HPDE6-E6E7 (cell line): ENCODE measurements around the gene DLX6.
A peak's percentile ranks its signal among the peaks of the same experiment; 100 is the strongest.
"Not testable (repeated sequence)": the region's sequence is repeated elsewhere in the genome, so short reads cannot be mapped to it uniquely, and the experiment has no call there.

Experiments
- DNase-seq: peaks from one replicate; pipeline ENCODE4 v3.0.0; 2011; ENCODE audit warnings: missing footprints; ENCODE audit errors: extremely low spot score

Gene DLX6

DNA sequence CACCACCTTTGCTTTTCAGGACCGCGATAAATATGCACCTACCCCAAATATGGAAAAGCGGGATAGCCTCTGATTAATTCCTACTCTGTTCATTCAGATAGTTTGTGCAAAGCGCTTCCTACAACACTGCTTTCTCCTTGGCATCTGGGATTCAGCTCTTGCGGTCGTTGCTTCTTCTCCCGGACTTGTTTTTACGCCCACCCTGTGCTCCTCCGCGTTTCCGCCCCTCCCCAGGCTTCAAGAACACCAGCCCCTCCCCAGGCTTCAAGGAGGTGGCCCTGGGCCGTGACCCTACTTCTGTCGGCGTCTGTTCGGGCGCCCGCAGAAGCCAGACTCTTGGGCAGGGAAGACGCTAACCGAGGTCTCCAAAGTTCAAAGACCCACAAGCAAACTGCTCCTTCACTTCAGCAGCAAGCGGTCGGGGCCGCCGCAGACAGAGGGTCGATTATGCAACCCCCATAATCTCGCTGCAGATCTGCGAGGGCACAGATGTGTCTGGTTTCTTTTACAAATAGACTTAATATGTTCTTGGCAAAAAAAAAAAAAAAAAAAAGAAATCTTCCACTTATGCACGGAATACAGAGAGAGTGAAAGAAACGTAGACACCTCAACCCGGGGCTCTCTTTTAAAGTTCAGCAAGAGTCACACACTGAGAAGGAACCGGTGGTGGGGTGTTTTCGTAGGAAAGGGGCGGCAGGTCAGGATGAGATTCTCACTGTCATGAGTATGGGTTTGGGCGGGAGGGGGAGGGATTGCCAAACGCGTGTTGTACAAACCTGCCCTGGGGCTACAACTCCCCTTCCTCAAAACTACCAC, 17.3 kb downstream of the DLX6 start:
- no peak for DNase-seq

DNA sequence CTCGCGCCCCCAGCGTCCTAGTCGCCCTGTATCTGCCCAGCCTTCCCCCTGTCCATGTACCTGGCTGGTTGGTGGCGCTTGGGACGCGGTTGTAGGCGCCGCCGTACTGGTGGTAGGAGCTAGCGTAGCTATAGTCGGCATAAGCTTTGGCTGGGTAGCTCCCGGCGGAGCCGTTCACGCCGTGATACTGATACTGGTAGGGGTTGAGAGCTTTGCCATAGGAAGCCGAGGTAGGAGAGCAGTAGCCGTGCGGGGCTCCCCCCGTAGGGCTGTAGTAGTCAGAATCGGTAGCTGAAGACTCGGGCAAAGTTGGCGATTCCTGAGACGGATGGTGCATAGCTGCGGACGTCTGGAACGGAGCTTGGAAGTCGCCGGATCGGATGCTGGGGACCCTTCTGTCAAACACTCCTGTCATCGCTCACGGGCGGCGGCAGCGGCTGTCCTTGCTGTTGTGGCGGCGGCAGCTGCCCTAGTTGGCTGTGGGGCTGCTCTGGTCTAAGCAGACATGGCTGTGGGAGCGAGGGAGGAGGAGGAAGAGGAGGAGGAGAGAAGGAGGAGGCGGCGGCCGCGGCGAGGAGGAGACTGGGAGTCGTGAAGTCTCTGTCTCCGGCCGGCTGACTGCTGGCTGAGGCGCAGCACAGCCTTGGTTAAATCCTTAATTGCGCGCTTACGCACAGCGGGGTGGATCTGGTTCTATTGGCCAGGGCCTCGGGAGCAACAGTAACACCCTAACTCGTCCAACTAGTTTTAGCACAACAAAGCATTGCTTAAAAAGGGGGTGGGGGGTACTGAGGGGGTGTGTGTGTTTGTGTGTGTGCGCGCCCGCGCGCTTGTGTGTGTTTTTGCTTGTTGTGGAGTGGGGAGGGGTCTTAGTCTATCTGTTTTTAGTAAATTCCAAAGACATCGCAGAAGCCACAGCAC, 19.1 kb downstream of the DLX6 start, which contains the start of gene DLX5:
Gene DLX5, minus strand, starts transcription at position 623 of the 921 bp plus-strand sequence. Its CDS starts 208 bp downstream, at position 415.
- DNase-seq: no peak

DNA sequence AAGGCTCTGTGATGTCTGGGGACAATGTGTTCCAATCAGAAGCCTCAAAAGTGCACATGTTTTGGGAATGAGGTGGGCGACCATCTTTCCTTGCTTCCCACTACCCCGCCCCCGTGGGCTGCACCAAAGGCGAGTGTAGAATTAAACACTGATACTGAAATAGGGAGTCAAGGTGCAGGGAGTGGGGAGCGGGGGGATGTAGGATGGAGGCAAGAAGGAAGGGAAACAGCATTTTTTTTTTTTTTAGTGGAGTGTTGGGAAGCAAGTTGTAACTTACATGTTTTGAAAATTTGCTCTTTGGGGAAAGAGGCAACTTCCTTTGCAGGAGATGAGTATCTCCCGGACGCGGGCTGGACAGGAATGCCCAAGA, 19.8 kb downstream of the DLX6 start:
- no peak for DNase-seq

DNA sequence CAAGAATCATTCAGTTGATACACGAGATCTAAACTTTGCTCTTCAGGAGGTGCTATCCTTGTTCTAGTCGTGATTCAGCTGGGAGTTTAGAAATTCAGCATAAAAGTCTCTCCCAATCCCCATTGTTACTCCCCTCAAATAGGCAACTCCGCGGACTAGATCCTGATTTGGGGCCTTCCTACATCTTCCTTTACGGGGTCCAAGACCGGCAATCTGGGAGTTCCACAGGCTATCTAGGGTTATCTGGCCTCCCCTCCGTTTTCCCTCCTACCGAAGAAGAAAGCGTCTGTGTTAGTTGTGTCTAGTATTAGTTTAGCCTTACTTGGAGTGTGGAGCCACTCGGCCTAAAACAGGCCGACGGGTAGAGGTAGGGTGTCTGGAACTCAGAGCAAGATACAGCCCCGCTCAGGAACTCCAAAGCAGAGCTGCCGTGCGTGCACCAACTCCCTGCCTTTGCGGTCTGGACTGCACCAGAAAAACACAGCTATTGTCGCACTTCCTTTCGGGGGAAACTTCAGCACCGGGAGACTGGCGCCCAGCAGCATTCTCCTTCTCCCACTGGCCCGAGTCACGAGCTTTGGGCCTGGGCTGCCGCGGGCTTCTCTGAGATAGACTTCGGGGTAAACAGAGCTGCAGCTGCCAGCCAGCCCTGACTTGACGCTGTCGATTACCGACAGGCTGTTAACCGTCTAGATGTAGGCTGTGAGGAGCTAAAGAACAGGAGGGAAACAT, 20.8 kb downstream of the DLX6 start:
- DNase-seq: no peak

DNA sequence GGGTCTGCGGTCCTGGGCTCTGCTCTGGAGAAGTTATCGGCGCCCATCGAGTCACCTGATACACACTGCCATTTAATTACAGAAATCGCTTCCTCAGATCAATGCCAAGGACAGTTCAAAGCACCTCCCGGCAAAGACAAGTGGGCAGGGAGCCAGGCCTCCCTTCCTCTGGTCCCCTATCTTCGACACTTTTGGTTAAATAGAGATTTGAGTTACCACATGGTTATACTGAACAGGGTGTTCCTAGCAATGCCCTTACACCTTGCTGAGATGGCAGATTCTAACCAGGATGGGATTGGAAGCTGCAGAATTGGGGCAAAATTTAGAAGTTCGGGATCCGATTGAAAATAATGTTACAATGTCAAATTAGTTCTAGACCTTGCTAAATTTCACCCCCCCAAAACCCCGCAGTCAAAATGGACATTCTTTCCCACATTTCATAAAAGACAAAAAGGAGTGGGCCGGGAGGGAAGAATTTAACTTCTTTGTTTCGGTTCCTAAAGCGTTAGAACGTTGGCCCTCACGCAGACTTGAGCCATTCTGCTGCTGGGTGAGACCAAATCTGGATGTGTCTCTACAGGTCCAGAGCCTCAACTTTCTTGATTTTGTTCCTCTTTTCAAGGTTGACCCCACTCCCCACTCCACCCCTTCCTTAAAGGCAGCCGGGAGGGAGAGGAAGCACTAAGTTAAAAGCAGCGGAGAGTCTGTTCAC, 21.5 kb downstream of the DLX6 start:
- DNase-seq: no peak

DNA sequence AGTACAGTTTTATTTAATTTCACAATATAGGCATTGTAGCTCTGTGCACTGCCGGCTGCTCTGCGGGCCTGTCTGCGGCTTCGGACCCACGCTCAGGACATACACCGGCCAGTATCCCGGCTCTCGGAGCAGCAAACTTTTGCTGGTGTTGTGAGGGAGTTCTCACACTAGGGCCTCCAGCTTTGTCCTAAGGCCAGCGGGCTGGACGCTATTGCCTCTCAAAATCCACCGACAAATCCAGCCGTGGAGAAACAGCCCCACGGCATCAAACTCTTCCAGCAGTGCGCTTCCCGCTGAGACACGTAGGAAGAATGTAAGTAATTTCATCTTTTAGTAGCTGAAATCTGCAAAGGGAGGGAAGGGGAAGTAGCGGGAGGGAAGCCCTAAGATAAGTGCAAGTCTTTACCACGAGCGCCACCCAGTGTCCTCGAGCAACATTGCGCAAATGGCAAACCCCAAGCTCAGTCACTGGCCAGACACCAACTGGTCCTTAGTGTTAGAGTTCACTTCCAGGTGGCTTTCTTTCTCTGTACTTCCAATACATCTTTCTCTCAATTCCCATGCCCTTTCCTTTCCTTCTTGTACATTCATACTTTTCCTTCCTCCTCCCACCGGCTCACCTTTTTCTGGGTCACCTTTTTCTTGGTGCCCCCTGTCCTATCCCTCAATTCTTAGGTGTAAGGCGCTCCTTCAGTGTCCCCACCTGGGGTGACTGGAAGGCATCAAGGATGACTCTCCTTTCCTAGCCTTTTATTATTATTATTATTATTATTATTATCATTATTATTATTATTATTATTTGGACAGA, 22.3 kb downstream of the DLX6 start:
- DNase-seq: peak; percentile 63

DNA sequence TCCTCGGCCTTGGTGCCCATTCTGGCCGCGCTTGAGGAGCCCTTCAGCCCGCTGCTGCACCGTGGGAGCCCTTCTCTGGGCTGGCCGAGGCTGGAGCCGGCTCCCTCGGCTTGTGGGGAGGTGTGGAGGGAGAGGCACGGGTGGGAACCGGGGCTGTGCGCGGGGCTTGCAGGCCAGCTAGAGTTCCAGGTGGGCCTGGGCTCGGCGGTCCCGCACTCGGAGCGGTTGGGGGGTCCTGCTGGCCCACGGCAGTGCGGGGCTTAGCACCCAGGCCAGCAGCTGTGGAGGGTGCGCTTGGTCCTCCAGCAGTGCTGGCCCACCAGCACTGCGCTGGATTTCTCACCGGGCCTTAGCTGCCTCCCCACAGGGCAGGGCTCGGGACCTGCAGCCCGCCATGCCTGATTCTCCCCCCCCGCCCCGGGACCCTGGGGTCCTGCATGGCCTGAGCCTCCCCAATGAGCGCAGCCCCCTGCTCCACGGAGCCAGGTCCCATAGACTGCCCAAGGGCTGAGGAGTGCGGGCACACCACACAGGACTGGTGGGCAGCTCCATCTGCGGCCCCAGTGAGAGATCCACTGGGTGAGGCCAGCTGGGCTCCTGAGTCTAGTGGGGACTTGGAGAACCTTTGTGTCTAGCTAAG, 29.0 kb downstream of the DLX6 start:
- DNase-seq: not testable (repeated sequence)

DNA sequence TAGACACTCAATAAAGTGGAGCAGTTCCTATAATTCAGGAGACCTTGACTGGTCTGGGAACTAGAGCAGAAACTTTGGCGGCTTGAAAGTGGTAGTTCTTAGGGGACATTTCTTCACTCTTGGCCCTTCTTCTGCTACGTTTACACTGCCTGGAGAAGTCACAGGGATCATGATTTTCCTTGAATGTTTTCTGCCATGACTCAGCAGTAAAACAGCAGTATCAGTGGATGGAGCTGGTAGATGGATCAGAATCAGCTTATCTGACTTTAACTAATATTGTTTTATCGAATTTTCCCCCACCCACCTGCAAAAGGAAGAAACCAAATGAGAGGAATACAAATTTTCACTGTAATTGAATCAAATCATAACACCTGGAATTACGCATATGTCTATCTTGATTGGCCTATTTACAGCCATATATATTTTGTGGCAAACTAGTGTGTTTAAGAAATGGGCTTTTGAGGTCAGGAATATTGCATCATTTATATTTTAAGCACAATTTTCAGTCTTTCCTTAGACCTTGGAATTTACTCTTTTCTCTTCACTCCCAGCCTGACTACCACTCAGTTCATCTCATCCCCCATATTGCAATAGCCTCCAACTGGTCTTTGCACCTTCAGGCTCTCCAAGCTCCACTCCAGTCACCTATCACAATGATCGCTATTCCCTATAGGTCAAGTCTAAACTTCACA, 34.2 kb downstream of the DLX6 start:
- DNase-seq: no peak

DNA sequence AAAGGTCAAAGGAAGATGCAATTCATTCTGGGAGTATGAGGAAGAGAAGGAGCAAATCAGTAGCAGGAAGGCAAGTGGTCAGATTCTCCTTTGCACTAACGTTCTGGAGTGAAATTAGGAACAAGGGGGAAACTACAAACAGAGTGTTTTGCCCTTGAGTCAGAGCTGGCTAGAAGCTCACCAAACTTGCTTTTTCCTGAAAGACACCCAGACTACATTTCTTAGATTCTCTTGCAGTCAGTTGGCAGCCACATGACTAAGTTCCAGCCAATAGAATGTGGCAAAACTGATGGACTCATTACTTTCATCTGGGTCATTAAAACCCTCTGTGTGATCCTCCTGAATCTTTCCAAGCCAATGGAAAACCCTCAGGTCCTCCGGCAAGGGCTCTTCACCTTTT, 37.9 kb downstream of the DLX6 start:
- no peak for DNase-seq
